OCI-LY3 (cell line): ENCODE measurements around the gene IGDCC3.

Experiments
- H2AFZ ChIP-seq: fragments of 200-600, 300-600 bp; shearing (Covaris generic); 2 replicates; pipeline ENCODE4 v1.6.0; 2014; ENCODE audit warnings: antibody characterized with exemption, low read depth, low read length
- H3K27ac ChIP-seq: fragments of 200-600, 300-600 bp; sonication (generic); 2 replicates; pipeline ENCODE4 v1.5.1; 2014; ENCODE audit warnings: mild to moderate bottlenecking, low read length, moderate library complexity, mixed read lengths
- H3K27me3 ChIP-seq: fragments of 200-600, 300-600 bp; sonication (generic); 2 replicates; pipeline ENCODE4 v1.6.1; 2014; ENCODE audit warnings: low read depth, low read length, mixed read lengths
- H3K36me3 ChIP-seq: fragments of 200-600, 300-600 bp; sonication (generic); replicated peaks from 2 replicates; pipeline ENCODE3; 2014; ENCODE audit warnings: low read depth, low read length, mixed read lengths
- H3K4me1 ChIP-seq: fragments of 300-600, 200-600 bp; sonication (generic); 2 replicates; pipeline ENCODE4 v1.6.1; 2014; ENCODE audit warnings: low read length, mixed read lengths
- H3K4me2 ChIP-seq: fragments of 200-600, 300-600 bp; sonication (generic); 2 replicates; pipeline ENCODE4 v1.6.1; 2014; ENCODE audit warnings: low read length, mixed read lengths
- H3K4me3 ChIP-seq: fragments of 300-600, 200-600 bp; sonication (generic); 2 replicates; pipeline ENCODE4 v1.5.1; 2014; ENCODE audit warnings: antibody characterized with exemption, mild to moderate bottlenecking, low read length, moderate library complexity
- H3K79me2 ChIP-seq: fragments of 300-600, 200-600 bp; shearing (Covaris generic); 2 replicates; pipeline ENCODE4 v1.6.1; 2014; ENCODE audit warnings: mild to moderate bottlenecking, low read length, mixed read lengths
- H3K9ac ChIP-seq: fragments of 300-600, 200-600 bp; shearing (Covaris generic); 2 replicates; pipeline ENCODE4 v1.6.0; 2014; ENCODE audit warnings: mild to moderate bottlenecking, low read length, moderate library complexity
- H3K9me3 ChIP-seq: fragments of 200-600, 300-600 bp; shearing (Covaris generic); 2 replicates; pipeline ENCODE4 v1.6.1; 2014; ENCODE audit warnings: low read length, mixed read lengths; ENCODE audit not compliant: insufficient read depth
- H4K20me1 ChIP-seq: fragments of 200-600, 300-600 bp; sonication (generic); 2 replicates; pipeline ENCODE4 v1.6.1; 2016; ENCODE audit warnings: low read length, mixed read lengths; ENCODE audit not compliant: insufficient read depth
- EZH2phosphoT487 ChIP-seq: fragments of 200-600 bp; shearing (Covaris generic); IDR thresholded peaks from 2 replicates; pipeline ENCODE4 v1.6.1; 2018; ENCODE audit warnings: antibody characterized with exemption, mixed run types, low read depth
- TF ChIP-seq, protein P1 (sequence below): fragments of 200-600, 300-600 bp; sonication (generic); IDR thresholded peaks from 2 replicates; pipeline ENCODE4 v1.5.1; 2014; ENCODE audit warnings: antibody characterized with exemption, low read length, low read depth

IGDCC3 gene

DNA sequence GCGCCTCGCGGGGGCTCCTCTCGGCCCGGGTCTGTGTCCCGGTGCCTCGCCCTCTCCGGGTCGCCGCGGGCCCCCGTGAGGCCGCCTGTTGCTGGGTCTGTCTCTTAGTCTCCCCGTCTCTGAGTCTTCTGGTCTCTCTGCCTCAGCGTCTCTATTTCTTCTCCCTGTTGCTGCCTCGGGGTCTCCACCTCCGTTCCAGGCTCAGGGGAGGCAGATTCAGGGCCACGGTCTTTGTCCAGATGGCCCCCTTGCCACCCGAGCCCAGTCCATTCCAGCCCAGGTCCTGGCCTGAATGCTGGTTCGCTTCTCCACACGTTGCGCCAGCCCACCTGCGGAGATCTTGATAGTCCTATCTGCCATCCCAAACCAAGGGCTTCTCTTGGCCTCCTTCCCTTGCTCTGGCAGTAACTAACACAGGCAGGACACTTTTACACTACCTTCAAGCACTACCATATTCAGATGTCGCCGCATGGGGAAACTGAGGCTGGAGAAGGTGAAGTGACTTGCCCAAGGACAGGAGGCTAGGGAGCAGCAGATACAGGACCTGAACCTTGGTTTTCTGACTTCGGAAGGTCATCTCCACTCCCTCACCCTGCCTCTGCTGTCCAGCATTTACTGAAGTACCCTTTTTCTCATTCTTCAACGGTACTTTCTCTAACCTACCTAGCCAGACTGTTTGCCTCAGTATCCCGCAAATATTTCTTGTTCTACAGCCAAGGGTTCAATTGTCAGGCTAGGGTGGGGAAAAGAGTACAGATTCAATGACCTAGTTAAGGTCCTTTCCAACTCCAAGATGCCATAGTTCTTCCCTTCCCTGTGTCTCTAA is 45.6 kb upstream of the IGDCC3 start:
- H4K20me1 ChIP-seq: no peaks in the 10 kb centered on the region
- H3K4me3 ChIP-seq: no peak overlapping the region
- H3K4me2 ChIP-seq: no peak overlapping the region
- H3K4me1 ChIP-seq: no peaks in the 10 kb centered on the region
- no peak overlapping the region for H2AFZ ChIP-seq
- no peak overlapping the region for H3K9ac ChIP-seq
- no peaks in the 10 kb centered on the region for H3K79me2 ChIP-seq
- H3K27me3 ChIP-seq: peaks cover 5% of the 10 kb centered on the region; the same call in 1 of the 2 replicates
- no peak overlapping the region for H3K27ac ChIP-seq
- TF ChIP-seq, protein P1, sequence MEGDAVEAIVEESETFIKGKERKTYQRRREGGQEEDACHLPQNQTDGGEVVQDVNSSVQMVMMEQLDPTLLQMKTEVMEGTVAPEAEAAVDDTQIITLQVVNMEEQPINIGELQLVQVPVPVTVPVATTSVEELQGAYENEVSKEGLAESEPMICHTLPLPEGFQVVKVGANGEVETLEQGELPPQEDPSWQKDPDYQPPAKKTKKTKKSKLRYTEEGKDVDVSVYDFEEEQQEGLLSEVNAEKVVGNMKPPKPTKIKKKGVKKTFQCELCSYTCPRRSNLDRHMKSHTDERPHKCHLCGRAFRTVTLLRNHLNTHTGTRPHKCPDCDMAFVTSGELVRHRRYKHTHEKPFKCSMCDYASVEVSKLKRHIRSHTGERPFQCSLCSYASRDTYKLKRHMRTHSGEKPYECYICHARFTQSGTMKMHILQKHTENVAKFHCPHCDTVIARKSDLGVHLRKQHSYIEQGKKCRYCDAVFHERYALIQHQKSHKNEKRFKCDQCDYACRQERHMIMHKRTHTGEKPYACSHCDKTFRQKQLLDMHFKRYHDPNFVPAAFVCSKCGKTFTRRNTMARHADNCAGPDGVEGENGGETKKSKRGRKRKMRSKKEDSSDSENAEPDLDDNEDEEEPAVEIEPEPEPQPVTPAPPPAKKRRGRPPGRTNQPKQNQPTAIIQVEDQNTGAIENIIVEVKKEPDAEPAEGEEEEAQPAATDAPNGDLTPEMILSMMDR: no peak
- TF ChIP-seq EZH2phosphoT487: no peak
- no peaks in the 10 kb centered on the region for H3K9me3 ChIP-seq
- H3K36me3 ChIP-seq: no peaks in the 10 kb centered on the region

DNA sequence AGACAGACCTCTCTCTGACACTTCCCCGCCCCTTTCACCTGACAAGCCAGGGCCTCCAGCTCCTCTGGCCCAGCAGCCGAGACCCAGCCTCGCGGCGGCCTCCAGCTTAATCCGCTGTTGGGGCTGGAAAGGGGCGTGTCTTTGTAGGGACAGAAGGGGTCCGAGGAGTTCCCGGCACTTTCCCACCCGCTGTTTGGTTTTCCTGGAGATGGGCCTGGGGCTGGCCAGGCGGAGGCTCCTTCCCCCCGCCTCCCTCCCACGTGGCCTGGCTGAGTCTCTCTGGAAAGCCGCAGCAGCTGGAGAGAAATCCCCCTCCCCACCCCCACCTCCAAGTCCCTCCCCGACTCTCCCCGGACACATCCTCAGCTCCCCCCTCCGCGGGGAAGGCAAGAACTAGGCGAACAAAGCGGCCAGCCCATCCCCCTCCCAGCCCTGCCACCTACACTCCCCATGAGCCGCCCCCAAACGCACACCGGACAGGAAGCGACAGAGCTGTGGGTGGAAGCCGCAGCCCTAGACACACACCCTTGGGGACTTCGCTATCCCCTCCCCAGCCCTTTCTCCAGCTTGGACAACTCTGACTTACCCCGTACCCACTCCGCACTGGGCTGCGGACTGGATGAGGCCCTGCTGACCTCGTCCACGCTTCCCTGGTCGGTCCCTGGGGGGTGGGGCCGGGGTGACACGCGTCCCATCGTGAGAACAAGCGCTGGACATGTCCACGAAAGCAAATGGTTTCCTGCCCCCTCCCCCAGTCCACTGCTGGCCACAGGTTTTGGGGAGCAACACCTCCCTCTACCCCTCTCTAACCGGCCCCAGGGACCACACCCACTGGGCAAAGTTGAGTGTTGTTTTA is 43.8 kb upstream of the IGDCC3 start:
- no peak overlapping the region for H3K4me3 ChIP-seq
- H3K79me2 ChIP-seq: no peaks in the 10 kb centered on the region
- no peak overlapping the region for H3K27ac ChIP-seq
- TF ChIP-seq, protein P1: no peak
- TF ChIP-seq EZH2phosphoT487: no peak
- H3K4me2 ChIP-seq: no peak overlapping the region
- H3K4me1 ChIP-seq: no peaks in the 10 kb centered on the region
- H2AFZ ChIP-seq: no peak overlapping the region
- H3K9me3 ChIP-seq: no peaks in the 10 kb centered on the region
- peaks cover 11% of the 10 kb centered on the region; the same call in 1 of the 2 replicates for H3K27me3 ChIP-seq
- H3K9ac ChIP-seq: no peak overlapping the region
- H4K20me1 ChIP-seq: no peaks in the 10 kb centered on the region
- H3K36me3 ChIP-seq: no peaks in the 10 kb centered on the region

DNA sequence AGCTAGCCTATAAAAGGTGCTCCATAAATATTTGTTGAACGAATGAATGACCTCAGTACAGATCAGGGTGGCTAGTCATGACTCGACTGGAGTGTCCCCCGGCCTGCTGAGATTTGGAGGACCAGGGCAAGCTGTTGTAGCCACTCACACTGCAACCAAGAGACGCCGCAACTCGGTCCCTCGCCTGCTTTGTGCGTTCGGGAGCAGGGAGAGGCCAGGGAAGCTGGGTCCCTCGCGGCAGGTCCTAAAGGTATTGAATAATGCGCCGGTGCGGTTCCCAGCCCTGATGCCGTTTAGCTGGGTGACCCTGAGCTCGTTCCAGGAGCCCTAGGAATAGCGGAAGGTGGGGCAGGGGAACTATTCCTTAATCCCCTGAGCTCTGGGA is 43.2 kb upstream of the IGDCC3 start:
- Histone ChIP-seq H3K27ac (no peak overlapping the region), H3K4me2 (no peak overlapping the region), H3K4me3 (no peak overlapping the region)

More for the DNA sequence above, 43.2 kb upstream of the IGDCC3 start:
- H3K9me3 ChIP-seq: no peaks in the 10 kb centered on the region
- H3K4me1 ChIP-seq: no peaks in the 10 kb centered on the region
- no peak for TF ChIP-seq EZH2phosphoT487
- TF ChIP-seq, protein P1: no peak
- H3K9ac ChIP-seq: no peak overlapping the region
- no peaks in the 10 kb centered on the region for H3K36me3 ChIP-seq
- H4K20me1 ChIP-seq: no peaks in the 10 kb centered on the region
- no peak overlapping the region for H2AFZ ChIP-seq
- no peaks in the 10 kb centered on the region for H3K79me2 ChIP-seq
- H3K27me3 ChIP-seq: peaks cover 11% of the 10 kb centered on the region; the same call in 1 of the 2 replicates
